CD4-positive, alpha-beta memory T cell (primary cell): ENCODE results near the gene THBS3. TPM values are rescaled to one million over a fixed set of nuclear protein-coding genes. Genes with fewer than 3 reads are reported as not detected.
"Not testable (repeated sequence)": the region's sequence is repeated elsewhere in the genome, so short reads cannot be mapped to it uniquely, and the experiment has no call there.

Experiments
- CTCF ChIA-PET: fragments of 350-600 bp; sonication (Branson Sonifier 250); formaldehyde crosslinking; loops from one replicate; lab custom pipeline; 2021; ENCODE audit warnings: inconsistent platforms; ENCODE audit not compliant: partially characterized antibody; lab: Charles Lee
- POLR2A ChIA-PET: fragments of 350-600 bp; sonication (Branson Sonifier 250); formaldehyde crosslinking; loops from one replicate; lab custom pipeline; 2021; ENCODE audit not compliant: partially characterized antibody; lab: Charles Lee
- DNase-seq, 5 donors: peaks; one replicate each; pipeline versions ENCODE4 v3.0.0 to v3.0.0-alpha.2; 2020 to 2022; ENCODE audit warnings: mixed read lengths in 1 of 5
- H3K27ac ChIP-seq: one replicate; pipeline ENCODE4 v1.7.0; 2013; ENCODE audit warnings: low read depth, low read length
- H3K27me3 ChIP-seq: 2 replicates; pipeline ENCODE4 v1.7.0; 2013; ENCODE audit warnings: mild to moderate bottlenecking, low read length, moderate library complexity; ENCODE audit not compliant: insufficient read depth
- H3K36me3 ChIP-seq: 2 replicates; pipeline ENCODE4 v1.7.0; 2013; ENCODE audit warnings: mild to moderate bottlenecking, low read length, moderate library complexity; ENCODE audit not compliant: insufficient read depth
- H3K4me1 ChIP-seq: 2 replicates; pipeline ENCODE4 v1.7.0; 2013; ENCODE audit warnings: mild to moderate bottlenecking, low read length, moderate library complexity; ENCODE audit not compliant: insufficient read depth
- H3K4me3 ChIP-seq, 2 donors: one replicate each; pipeline ENCODE4 v1.7.0; 2013; ENCODE audit warnings: low read length in 2 of 2, mild to moderate bottlenecking in 1 of 2
- H3K9me3 ChIP-seq, 2 donors: one replicate each; pipeline ENCODE4 v1.7.0; 2013; ENCODE audit warnings: low read length in 2 of 2, control low read depth in 1 of 2; ENCODE audit not compliant: control insufficient read depth in 1 of 2
- H3K27ac Mint-ChIP-seq, 7 donors: one replicate each; pipeline ENCODE4 v1.8.0; 2020 to 2021; ENCODE audit warnings: mixed read lengths in 7 of 7, mild to moderate bottlenecking in 6 of 7, inconsistent platforms in 3 of 7, moderate library complexity in 3 of 7
- H3K27me3 Mint-ChIP-seq, 2 donors: one replicate each; pipeline ENCODE4 v1.8.0; 2020 to 2021; ENCODE audit warnings: mixed read lengths in 2 of 2
- H3K36me3 Mint-ChIP-seq, 2 donors: one replicate each; pipeline ENCODE4 v1.8.0; 2020 to 2021; ENCODE audit warnings: mixed read lengths in 2 of 2, inconsistent platforms in 1 of 2, mild to moderate bottlenecking in 1 of 2
- H3K4me1 Mint-ChIP-seq, 4 donors: one replicate each; pipeline ENCODE4 v1.8.0; 2020 to 2021; ENCODE audit warnings: mixed read lengths in 4 of 4, mild to moderate bottlenecking in 1 of 4
- H3K4me3 Mint-ChIP-seq, 8 donors: one replicate each; pipeline ENCODE4 v1.8.0; 2020 to 2021; ENCODE audit warnings: mixed read lengths in 8 of 8, mild to moderate bottlenecking in 7 of 8, moderate library complexity in 6 of 8, inconsistent platforms in 3 of 8
- H3K9me3 Mint-ChIP-seq, 8 donors: one replicate each; pipeline ENCODE4 v1.8.0; 2020 to 2021; ENCODE audit warnings: mixed read lengths in 8 of 8, mild to moderate bottlenecking in 5 of 8, inconsistent platforms in 3 of 8, moderate library complexity in 1 of 8
- intact Hi-C: fragments of 100-400 bp; cut with micrococcal nuclease; formaldehyde crosslinking; loops from one replicate; pipeline ENCODE4 v1.15.1; 2023
- polyA plus RNA-seq, 2 donors: library from polyadenylated mRNA; unstranded; fragments of 300-500 nt; fragmentation: Illumina TruSeq; gene quantifications; one replicate each; pipeline ENCODE4 v1.2.3, GENCODE V29; 2021
- total RNA-seq, 2 experiments: library from RNA; stranded (reverse); gene quantifications; one replicate each; pipeline ENCODE4 v1.2.3, GENCODE V29; 2021

Gene THBS3
- total and polyA plus RNA-seq, 4 experiments from 2014 or later = 6.1 to 33.5 (median 18.8) TPM

- H3K36me3 Mint-ChIP-seq = peaks cover 21 to 38% of the 10 kb centered on the region in 2 donors
- ChIA-PET POLR2A (no interaction called here), CTCF (interaction anchor here (0.5 to 1.7 kb wide), 3 partner anchors 13 to 29 kb away, joined by 3 to 7 read pairs (median 3); no protein-coding TSS in a partner anchor)
- no peaks in the 10 kb centered on the region for H3K27me3 Mint-ChIP-seq
- no peaks in the 10 kb centered on the region for H3K9me3 Mint-ChIP-seq
- DNase-seq = no peak
- H3K27me3 ChIP-seq = no peaks in the 10 kb centered on the region
- no peak overlapping the region for H3K27ac ChIP-seq
- H3K4me1 ChIP-seq = peaks cover 32% of the 10 kb centered on the region
- intact Hi-C loops = no loop called here
- H3K4me3 ChIP-seq = no peak overlapping the region
- peak overlapping the region in 1 of 8 donors; percentile 35 for H3K4me3 Mint-ChIP-seq
- peaks cover 6% of the 10 kb centered on the region for H3K36me3 ChIP-seq
- peaks cover 15 to 36% (median 29%) of the 10 kb centered on the region in 4 donors for H3K4me1 Mint-ChIP-seq
- no peaks in the 10 kb centered on the region for H3K9me3 ChIP-seq
- H3K27ac Mint-ChIP-seq = peak overlapping the region in 6 of 7 donors; percentile 62 to 95 (median 78)
Measured at GRCh38 chr1:155236451-155236850, 28.8 kb upstream of the THBS3 start.

GRCh38 chr1:155235375-155235774, 27.7 kb upstream of the THBS3 start:
- peak overlapping the region; percentile 14 for H3K27ac ChIP-seq
- H3K36me3 ChIP-seq, H3K9me3 Mint-ChIP-seq, H3K9me3 ChIP-seq, intact Hi-C loops, H3K4me3 ChIP-seq, H3K27me3 Mint-ChIP-seq, POLR2A ChIA-PET, H3K27me3 ChIP-seq: not testable (repeated sequence)
- Mint-ChIP-seq H3K27ac (peak overlapping the region; percentile 74 to 95 (median 86)), H3K36me3 (peaks cover 21 to 33% of the 10 kb centered on the region in 2 donors), H3K4me3 (peak overlapping the region in 6 of 8 donors; percentile 2 to 71 (median 46)), H3K4me1 (peaks cover 9 to 25% (median 21%) of the 10 kb centered on the region in 4 donors)
- H3K4me1 ChIP-seq = peaks cover 22% of the 10 kb centered on the region
- CTCF ChIA-PET = interaction anchor here (1.7 kb wide), 1 partner anchor 15 kb away, joined by 7 read pairs; no protein-coding TSS in a partner anchor
- peak in 2 of 5 donors; percentile 26 to 39 for DNase-seq

GRCh38 chr1:155233502-155233901, 25.8 kb upstream of the THBS3 start:
- H3K4me3 Mint-ChIP-seq, POLR2A ChIA-PET, H3K27ac ChIP-seq, H3K27me3 ChIP-seq, H3K4me3 ChIP-seq, H3K36me3 ChIP-seq, H3K9me3 Mint-ChIP-seq, H3K9me3 ChIP-seq, H3K27me3 Mint-ChIP-seq, H3K27ac Mint-ChIP-seq, intact Hi-C loops, DNase-seq, CTCF ChIA-PET: not testable (repeated sequence)
- H3K4me1 ChIP-seq = peaks cover 14% of the 10 kb centered on the region
- H3K4me1 Mint-ChIP-seq = peaks cover 10 to 24% (median 17%) of the 10 kb centered on the region in 4 donors
- H3K36me3 Mint-ChIP-seq = peaks cover 21 to 26% of the 10 kb centered on the region in 2 donors

- Mint-ChIP-seq H3K4me1 (peaks cover 13 to 33% (median 24%) of the 10 kb centered on the region in 4 donors), H3K36me3 (peaks cover 15 to 19% of the 10 kb centered on the region in 2 donors), H3K27ac (peak overlapping the region in 3 of 7 donors; percentile 11 to 53 (median 15))
- H3K9me3 Mint-ChIP-seq, intact Hi-C loops, H3K27me3 Mint-ChIP-seq, H3K27ac ChIP-seq, H3K9me3 ChIP-seq, H3K27me3 ChIP-seq, H3K36me3 ChIP-seq, DNase-seq, H3K4me3 ChIP-seq, H3K4me3 Mint-ChIP-seq: not testable (repeated sequence)
- ChIA-PET POLR2A (interaction anchor here (1.0 to 1.4 kb wide), 2 partner anchors 11 to 58 kb away, joined by 3 to 5 read pairs; no protein-coding TSS in a partner anchor), CTCF (interaction anchor here (1.5 kb wide), 1 partner anchor 18 kb away, joined by 3 read pairs; no protein-coding TSS in a partner anchor)
- peaks cover 22% of the 10 kb centered on the region for H3K4me1 ChIP-seq
Measured at GRCh38 chr1:155232001-155232978, 24.6 kb upstream of the THBS3 start.

GRCh38 chr1:155231302-155231701, 23.6 kb upstream of the THBS3 start:
- H3K4me3 ChIP-seq, H3K9me3 ChIP-seq, H3K27me3 ChIP-seq, DNase-seq, H3K4me3 Mint-ChIP-seq, H3K9me3 Mint-ChIP-seq, H3K27me3 Mint-ChIP-seq, H3K36me3 ChIP-seq, intact Hi-C loops, H3K27ac ChIP-seq: not testable (repeated sequence)
- peaks cover 22% of the 10 kb centered on the region for H3K4me1 ChIP-seq
- POLR2A ChIA-PET = interaction anchor here (1.0 to 1.4 kb wide), 2 partner anchors 12 to 57 kb away, joined by 3 to 5 read pairs; no protein-coding TSS in a partner anchor
- CTCF ChIA-PET = interaction anchor here (1.5 kb wide), 1 partner anchor 19 kb away, joined by 3 read pairs; no protein-coding TSS in a partner anchor
- Mint-ChIP-seq H3K36me3 (peaks cover 9 to 16% of the 10 kb centered on the region in 2 donors), H3K4me1 (peaks cover 16 to 35% (median 26%) of the 10 kb centered on the region in 4 donors), H3K27ac (peak overlapping the region in 5 of 7 donors; percentile 10 to 82 (median 24))

- Mint-ChIP-seq H3K4me3 (peak overlapping the region; percentile 78 to 93 (median 88)), H3K36me3 (peaks cover 0 to 9% of the 10 kb centered on the region in 2 donors), H3K27ac (peak overlapping the region; percentile 77 to 97 (median 93)), H3K4me1 (peaks cover 14 to 34% (median 25%) of the 10 kb centered on the region in 4 donors), H3K9me3 (no peaks in the 10 kb centered on the region), H3K27me3 (no peaks in the 10 kb centered on the region)
- Histone ChIP-seq H3K4me1 (peaks cover 19% of the 10 kb centered on the region), H3K36me3 (no peaks in the 10 kb centered on the region), H3K27me3 (no peaks in the 10 kb centered on the region), H3K27ac (peak overlapping the region; percentile 69), H3K9me3 (no peaks in the 10 kb centered on the region), H3K4me3 (peak overlapping the region in 1 of 2 donors; percentile 80)
- CTCF ChIA-PET = interaction anchor here (0.6 to 7.4 kb wide), 6 partner anchors 21 to 143 kb away, joined by 3 to 106 read pairs (median 9); partner anchors contain the start of genes KRTCAP2, MTX1 and THBS3
- intact Hi-C loops = no loop called here
- POLR2A ChIA-PET = interaction anchor here (1.5 to 3.8 kb wide), 8 partner anchors 13 to 143 kb away, joined by 3 to 89 read pairs (median 15); partner anchors contain the start of genes CLK2, KRTCAP2, MTX1 and THBS3
- DNase-seq = no peak
Measured at GRCh38 chr1:155228096-155228427, 20.4 kb upstream of the THBS3 start.
